ENCODE data around the gene EOLA2. TPM values are rescaled to one million over a fixed set of nuclear protein-coding genes. Genes with fewer than 3 reads are reported as not detected.

EOLA2 gene
- total RNA-seq, 1 experiment from 2014 or later, result 41.2 TPM

DNA sequence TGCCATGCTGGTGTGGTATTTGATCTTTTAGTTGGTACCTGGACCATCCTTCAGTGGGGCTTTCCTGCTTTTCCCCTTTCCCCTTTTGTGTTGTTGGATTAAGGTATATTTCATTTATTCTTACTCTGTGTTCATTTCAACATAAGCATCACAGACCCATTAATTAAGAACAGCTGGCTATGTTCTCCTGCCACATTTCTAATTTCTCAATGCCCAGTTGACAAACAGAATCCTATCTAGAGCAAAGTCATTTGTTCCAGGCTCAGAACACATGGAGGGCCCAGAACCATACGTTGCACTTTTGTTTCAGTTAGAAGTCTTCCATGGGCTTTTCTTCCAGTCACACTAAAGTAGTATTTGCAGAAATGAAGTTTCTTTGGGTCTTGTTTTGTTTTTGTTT, 46.1 kb upstream of the EOLA2 start (continued):
- TF ChIP-seq, protein P1, sequence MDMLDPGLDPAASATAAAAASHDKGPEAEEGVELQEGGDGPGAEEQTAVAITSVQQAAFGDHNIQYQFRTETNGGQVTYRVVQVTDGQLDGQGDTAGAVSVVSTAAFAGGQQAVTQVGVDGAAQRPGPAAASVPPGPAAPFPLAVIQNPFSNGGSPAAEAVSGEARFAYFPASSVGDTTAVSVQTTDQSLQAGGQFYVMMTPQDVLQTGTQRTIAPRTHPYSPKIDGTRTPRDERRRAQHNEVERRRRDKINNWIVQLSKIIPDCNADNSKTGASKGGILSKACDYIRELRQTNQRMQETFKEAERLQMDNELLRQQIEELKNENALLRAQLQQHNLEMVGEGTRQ (CRISPR knock-in tag; IDR thresholded peaks at IDR 0.05), result no peak

DNA sequence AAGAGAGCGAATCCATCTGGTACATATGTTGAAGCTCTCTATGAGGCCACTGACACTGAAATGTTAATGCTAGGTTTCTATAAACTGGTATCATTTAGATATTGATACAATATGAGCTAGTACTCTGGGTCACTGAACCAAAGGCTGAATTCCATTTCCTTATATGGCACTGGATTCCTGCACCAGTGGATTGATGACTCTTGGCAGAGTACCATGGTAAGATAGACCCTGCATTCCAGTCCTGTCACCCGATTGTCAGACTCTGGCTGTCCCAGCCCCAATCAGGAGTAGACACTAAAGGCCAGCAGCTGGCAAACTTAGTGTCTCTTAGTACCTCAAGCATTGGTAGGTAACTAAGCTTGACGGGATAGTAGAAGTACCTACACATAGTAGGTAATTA, 44.0 kb upstream of the EOLA2 start:
- peaks cover 7% of the 10 kb centered on the region for H3K4me1 Mint-ChIP-seq
- no peaks in the 10 kb centered on the region for H3K9me3 Mint-ChIP-seq
- no peak overlapping the region for H3K4me3 Mint-ChIP-seq
- ChIA-PET POLR2A (no interaction called here), CTCF (no interaction called here)
- H3K27ac Mint-ChIP-seq, result no peak overlapping the region
- H3K36me3 Mint-ChIP-seq, result no peaks in the 10 kb centered on the region
- no peak for DNase-seq (ENCODE audit: low spot score)
- no peak for TF ChIP-seq NFE2L1 (CRISPR knock-in tag; IDR thresholded peaks at IDR 0.05)
- no peak for TF ChIP-seq PRRX2 (CRISPR knock-in tag; IDR thresholded peaks at IDR 0.05)
- TF ChIP-seq, protein P2, sequence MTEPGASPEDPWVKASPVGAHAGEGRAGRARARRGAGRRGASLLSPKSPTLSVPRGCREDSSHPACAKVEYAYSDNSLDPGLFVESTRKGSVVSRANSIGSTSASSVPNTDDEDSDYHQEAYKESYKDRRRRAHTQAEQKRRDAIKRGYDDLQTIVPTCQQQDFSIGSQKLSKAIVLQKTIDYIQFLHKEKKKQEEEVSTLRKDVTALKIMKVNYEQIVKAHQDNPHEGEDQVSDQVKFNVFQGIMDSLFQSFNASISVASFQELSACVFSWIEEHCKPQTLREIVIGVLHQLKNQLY (CRISPR knock-in tag; IDR thresholded peaks at IDR 0.05), result no peak
- TF ChIP-seq CREM (CRISPR knock-in tag; IDR thresholded peaks at IDR 0.05), result no peak
- no peak for TF ChIP-seq ZNF423 (CRISPR knock-in tag; IDR thresholded peaks at IDR 0.05)
- TF ChIP-seq, protein P3, sequence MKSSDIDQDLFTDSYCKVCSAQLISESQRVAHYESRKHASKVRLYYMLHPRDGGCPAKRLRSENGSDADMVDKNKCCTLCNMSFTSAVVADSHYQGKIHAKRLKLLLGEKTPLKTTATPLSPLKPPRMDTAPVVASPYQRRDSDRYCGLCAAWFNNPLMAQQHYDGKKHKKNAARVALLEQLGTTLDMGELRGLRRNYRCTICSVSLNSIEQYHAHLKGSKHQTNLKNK (CRISPR knock-in tag; IDR thresholded peaks at IDR 0.05), result no peak
- TF ChIP-seq GTF2I (CRISPR knock-in tag; conservative IDR thresholded peaks at IDR 0.05), result no peak
- TF ChIP-seq, protein P4, sequence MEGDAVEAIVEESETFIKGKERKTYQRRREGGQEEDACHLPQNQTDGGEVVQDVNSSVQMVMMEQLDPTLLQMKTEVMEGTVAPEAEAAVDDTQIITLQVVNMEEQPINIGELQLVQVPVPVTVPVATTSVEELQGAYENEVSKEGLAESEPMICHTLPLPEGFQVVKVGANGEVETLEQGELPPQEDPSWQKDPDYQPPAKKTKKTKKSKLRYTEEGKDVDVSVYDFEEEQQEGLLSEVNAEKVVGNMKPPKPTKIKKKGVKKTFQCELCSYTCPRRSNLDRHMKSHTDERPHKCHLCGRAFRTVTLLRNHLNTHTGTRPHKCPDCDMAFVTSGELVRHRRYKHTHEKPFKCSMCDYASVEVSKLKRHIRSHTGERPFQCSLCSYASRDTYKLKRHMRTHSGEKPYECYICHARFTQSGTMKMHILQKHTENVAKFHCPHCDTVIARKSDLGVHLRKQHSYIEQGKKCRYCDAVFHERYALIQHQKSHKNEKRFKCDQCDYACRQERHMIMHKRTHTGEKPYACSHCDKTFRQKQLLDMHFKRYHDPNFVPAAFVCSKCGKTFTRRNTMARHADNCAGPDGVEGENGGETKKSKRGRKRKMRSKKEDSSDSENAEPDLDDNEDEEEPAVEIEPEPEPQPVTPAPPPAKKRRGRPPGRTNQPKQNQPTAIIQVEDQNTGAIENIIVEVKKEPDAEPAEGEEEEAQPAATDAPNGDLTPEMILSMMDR (IDR thresholded peaks at IDR 0.05), result no peak
- TF ChIP-seq ZNF416 (CRISPR knock-in tag; IDR thresholded peaks at IDR 0.05), result no peak
- H3K27me3 Mint-ChIP-seq (ENCODE audit: low read depth), result no peaks in the 10 kb centered on the region
- ATAC-seq, result no peak

DNA sequence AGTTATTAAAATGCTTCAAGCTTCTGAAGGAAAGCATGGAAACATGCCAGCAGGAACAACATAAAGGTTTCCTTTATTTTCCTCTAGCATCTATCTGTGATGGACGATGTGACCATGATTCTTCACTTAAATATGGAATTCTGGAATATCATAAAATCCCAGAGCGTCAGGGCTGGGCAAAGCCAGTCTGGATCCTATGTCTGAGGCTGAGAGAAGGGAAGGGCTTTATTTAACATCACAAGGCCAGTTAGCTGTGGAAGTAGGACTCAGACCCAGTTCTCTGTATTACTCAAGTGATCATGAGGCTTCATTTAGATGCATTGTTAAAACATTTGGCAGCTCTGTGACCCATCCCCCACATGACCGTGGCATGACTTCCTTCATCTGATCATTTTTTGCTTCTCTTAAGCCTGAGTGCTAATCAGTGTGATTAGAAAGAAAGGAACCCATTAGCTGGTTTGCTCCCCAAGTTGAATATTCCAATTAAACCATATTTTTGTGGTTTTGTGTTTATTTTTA, 40.9 kb upstream of the EOLA2 start:
- Mint-ChIP-seq H3K27ac (no peak overlapping the region), H3K9me3 (no peaks in the 10 kb centered on the region), H3K4me3 (no peak overlapping the region), H3K36me3 (no peaks in the 10 kb centered on the region), H3K27me3 (ENCODE audit: low read depth) (no peaks in the 10 kb centered on the region), H3K4me1 (peaks cover 17% of the 10 kb centered on the region)
- DNase-seq (ENCODE audit: low spot score) (no peak), ATAC-seq (no peak)
- TF ChIP-seq ZNF317 (CRISPR knock-in tag; IDR thresholded peaks at IDR 0.05; ENCODE audit: borderline replicate concordance, low read depth) (no peak), ZNF423 (CRISPR knock-in tag; IDR thresholded peaks at IDR 0.05) (no peak), NR1H2 (CRISPR knock-in tag; IDR thresholded peaks at IDR 0.05) (no peak), ZNF671 (CRISPR knock-in tag; IDR thresholded peaks at IDR 0.05) (no peak), HMGA2 (CRISPR knock-in tag; IDR thresholded peaks at IDR 0.05) (no peak), JUN (CRISPR knock-in tag; IDR thresholded peaks at IDR 0.05) (no peak), EMX1 (CRISPR knock-in tag; IDR thresholded peaks at IDR 0.05) (no peak), ZNF263 (CRISPR knock-in tag; IDR thresholded peaks at IDR 0.05; ENCODE audit: low read depth) (no peak), KAT7 (CRISPR knock-in tag; IDR thresholded peaks at IDR 0.05; ENCODE audit: borderline replicate concordance) (no peak), SP1 (CRISPR knock-in tag; conservative IDR thresholded peaks at IDR 0.05) (no peak), GABPB1 (CRISPR knock-in tag; IDR thresholded peaks at IDR 0.05) (no peak)
- TF ChIP-seq, protein P5, sequence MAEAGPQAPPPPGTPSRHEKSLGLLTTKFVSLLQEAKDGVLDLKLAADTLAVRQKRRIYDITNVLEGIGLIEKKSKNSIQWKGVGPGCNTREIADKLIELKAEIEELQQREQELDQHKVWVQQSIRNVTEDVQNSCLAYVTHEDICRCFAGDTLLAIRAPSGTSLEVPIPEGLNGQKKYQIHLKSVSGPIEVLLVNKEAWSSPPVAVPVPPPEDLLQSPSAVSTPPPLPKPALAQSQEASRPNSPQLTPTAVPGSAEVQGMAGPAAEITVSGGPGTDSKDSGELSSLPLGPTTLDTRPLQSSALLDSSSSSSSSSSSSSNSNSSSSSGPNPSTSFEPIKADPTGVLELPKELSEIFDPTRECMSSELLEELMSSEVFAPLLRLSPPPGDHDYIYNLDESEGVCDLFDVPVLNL (CRISPR knock-in tag; IDR thresholded peaks at IDR 0.05; ENCODE audit: borderline replicate concordance, low read depth), result no peak
- TF ChIP-seq, protein P6, sequence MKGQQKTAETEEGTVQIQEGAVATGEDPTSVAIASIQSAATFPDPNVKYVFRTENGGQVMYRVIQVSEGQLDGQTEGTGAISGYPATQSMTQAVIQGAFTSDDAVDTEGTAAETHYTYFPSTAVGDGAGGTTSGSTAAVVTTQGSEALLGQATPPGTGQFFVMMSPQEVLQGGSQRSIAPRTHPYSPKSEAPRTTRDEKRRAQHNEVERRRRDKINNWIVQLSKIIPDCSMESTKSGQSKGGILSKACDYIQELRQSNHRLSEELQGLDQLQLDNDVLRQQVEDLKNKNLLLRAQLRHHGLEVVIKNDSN (CRISPR knock-in tag; IDR thresholded peaks at IDR 0.05), result no peak
- TF ChIP-seq, protein P7, sequence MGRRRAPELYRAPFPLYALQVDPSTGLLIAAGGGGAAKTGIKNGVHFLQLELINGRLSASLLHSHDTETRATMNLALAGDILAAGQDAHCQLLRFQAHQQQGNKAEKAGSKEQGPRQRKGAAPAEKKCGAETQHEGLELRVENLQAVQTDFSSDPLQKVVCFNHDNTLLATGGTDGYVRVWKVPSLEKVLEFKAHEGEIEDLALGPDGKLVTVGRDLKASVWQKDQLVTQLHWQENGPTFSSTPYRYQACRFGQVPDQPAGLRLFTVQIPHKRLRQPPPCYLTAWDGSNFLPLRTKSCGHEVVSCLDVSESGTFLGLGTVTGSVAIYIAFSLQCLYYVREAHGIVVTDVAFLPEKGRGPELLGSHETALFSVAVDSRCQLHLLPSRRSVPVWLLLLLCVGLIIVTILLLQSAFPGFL (CRISPR knock-in tag; IDR thresholded peaks at IDR 0.05; ENCODE audit: borderline replicate concordance), result no peak
- POLR2A ChIA-PET, result no interaction called here
- CTCF ChIA-PET, result no interaction called here

Measured in WTC11 (cell line).